ENCODE measurements around the gene HIP1.
"Not testable (repeated sequence)": the region's sequence is repeated elsewhere in the genome, so short reads cannot be mapped to it uniquely, and the experiment has no call there.

The HIP1 gene

GRCh38 chr7:75619636-75620035, 119.1 kb downstream of the HIP1 start:
- no peak for DNase-seq

GRCh38 chr7:75617634-75618234, 121.0 kb downstream of the HIP1 start:
- DNase-seq, result peak in 33 of 56 donors; percentile 8 to 71 (median 29)

- no peak for DNase-seq
These were observed 122.1 kb downstream of the HIP1 start for GRCh38 chr7:75616421-75617167.

- no peak for DNase-seq
These were observed 124.3 kb downstream of the HIP1 start for GRCh38 chr7:75614401-75614800.

DNA sequence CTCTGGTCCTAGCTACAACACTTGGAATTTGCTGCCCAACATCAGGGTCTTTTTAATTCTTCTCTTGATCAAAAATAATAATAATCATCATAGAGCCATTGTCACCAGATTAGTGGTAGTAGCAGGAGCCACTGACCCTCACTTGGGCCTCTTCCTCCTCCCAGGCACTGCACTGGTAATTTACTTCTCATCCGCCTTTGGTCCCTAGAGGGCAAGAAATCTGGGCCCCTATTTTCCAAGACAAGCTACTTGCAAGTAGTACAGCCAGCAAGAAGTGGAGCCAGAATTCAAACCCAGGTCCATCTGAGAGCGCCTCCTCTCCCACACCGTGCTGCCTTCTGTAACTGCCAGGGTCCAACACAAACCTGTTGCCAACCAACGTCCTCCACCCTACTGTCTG, 125.4 kb downstream of the HIP1 start:
- DNase-seq, result no peak

DNA sequence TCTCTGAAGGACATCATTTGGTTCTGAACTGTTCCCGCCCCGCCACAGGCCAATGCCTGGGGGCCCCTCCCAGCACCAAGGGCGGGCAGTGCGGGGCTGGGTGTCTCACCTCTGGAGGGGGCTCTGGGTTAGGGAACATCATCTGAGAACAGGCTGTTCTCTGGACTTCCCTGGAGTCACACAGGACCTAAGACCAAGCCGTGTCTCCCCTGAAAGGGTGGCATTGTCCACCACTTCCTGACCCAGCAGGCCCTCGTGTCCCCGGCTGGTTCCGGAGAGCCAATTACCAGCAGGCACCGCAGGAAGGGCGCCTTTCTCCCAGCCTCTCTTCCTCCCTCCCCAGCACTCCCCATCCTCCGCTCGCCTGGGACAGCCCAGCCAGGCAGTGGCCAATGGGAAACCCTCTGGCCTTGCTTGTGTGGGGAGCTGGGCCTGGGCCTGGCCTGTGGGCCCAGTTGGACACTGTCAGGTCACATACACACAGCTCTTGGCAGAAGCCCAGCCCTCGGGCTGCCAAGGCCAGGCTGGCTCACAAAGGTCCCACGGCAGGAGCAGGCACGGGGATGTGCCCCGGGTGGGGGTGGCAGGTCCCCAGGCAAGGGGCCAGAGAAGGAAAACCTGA, 127.1 kb downstream of the HIP1 start:
- DNase-seq, result peak; percentile 48 to 98 (median 92)

GRCh38 chr7:75609416-75609815, 129.3 kb downstream of the HIP1 start:
- not testable (repeated sequence) for DNase-seq

GRCh38 chr7:75608451-75609122, 130.2 kb downstream of the HIP1 start:
- no peak for DNase-seq

GRCh38 chr7:75604408-75604807, 134.3 kb downstream of the HIP1 start:
- DNase-seq, result no peak

DNA sequence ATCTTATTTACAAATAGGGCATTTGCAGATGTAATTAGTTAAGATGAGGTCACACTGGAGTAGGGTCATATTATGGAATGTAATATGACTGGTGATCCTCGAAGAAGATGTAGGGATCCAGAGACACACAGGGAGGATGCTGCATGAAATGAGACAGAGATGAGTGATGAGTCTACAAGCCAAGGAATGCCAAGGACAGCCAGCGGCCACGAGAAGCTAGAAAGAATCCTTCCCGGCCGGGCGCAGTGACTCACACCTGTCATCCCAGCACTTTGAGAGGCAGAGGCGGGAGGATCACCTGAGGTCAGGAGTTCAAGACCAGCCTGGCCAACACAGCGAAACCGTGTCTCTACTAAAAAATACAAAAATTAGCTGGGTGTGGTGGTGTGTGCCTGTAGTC, 135.9 kb downstream of the HIP1 start:
- DNase-seq, result not testable (repeated sequence)

DNA sequence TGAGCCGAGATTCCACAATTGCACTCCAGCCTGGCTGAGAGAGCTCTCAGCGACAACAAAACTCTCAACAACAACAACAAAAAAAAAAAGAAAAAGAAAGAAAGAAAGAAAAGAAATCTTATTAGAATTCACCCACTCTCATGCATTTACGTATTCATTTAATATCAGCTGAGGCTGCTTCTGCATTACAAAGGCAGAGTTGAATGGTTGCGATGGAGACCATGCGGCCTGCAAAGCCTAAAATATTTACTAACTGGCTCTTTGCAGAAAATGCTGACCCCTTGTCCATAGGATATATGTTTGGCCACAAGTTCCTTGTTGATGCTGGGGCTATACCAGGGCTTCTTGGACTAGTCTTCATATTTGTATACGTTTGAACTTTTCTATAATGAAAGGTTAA, 137.2 kb downstream of the HIP1 start:
- no peak for DNase-seq

DNA sequence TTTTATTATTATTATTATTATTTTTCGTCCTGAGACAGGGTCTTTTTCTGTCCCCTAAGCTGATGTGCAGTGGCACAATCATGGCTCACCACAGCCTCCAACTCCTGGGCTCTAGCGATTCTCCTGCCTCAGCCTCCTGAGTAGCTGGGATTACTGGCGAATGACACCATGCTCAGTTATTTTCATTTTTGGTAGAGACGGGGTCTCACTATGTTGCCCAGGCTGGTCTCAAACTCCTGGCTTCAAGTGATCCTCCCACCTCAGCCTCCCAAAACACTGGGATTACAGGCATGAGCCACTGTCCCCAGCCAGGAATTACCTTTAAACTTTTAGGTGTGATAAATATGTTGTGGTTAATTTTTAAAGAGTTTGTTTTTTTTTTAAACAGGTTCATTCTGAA, 138.0 kb downstream of the HIP1 start:
- DNase-seq, result not testable (repeated sequence)

GRCh38 chr7:75599244-75599781, 139.4 kb downstream of the HIP1 start:
- DNase-seq, result peak; percentile 30 to 98 (median 92)

GRCh38 chr7:75596727-75597614, 141.8 kb downstream of the HIP1 start:
- no peak for DNase-seq

DNA sequence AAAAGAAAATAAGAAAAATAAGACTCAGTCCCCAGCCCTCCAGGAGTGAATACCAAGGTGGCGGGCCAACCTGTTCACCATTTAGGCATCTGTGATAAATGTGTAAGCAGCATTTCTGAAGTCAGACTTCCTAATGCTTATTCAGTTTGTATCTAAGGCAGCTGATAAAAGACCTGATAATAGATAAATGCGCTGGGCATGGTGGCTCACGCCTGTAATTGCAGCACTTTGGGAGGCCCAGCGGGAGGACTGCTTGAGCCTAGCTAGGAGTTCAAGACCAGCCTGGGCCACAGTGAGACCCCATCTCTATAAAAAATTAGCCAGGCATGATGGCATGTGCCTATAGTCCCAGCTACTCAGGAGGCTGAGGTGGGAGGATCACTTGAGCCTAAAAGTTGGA, 143.0 kb downstream of the HIP1 start:
- no peak for DNase-seq

- DNase-seq, result not testable (repeated sequence)
These were observed 145.1 kb downstream of the HIP1 start for GRCh38 chr7:75593500-75594184.

GRCh38 chr7:75591467-75592255, 147.1 kb downstream of the HIP1 start:
- no peak for DNase-seq

DNA sequence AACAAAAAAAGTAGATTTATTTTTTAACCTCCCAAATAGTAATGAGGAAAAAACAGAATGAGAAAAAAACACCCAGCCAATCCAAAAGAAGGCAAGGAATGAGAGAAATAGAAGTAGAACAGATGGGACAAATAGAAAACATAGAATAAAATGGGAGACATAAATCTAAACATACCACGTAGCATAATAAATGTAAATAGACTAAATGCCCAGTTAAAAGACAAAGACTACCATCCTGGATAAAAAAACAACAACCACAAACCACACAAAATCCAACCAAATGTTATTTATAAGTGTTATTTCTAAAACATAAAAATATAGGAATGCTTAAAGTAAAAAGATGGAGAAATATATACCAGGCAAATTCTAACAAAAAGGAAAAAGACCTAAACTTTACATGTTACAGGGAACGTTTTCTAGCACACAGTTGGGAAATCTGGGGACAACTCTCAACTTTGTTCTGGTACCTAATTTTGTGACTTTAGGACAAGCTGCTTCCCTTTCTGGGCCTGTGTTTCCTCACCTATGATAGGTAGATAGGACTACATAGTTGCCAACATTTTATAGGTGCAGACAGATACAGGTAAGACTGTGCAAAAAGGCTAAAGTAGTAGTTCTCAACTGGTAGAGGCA, 148.3 kb downstream of the HIP1 start:
- DNase-seq, result no peak

DNA sequence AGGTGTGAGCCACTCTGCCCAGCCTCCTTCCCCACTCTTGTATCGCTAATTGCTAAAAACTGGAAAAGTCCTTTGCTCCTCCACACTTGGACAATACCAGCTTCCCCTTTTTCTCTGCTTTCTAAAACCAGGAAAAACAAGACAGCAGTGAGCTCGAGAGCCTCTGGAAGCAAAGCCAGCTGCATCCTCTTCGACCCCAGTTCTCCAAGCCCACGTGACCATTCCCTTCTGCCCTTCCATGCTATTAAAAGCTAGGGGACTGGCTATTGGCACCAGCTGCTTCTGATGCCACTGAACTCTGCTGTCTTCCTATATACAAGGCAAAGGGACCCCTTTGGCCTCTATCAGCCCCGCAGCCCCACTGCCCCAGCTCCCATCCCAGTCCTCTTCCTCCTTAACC, 154.4 kb downstream of the HIP1 start:
- DNase-seq, result peak in 1 of 56 donors; percentile 3

All from amygdala (tissue), 56 donors.